ENCODE results near the gene ADCY2.

DNA sequence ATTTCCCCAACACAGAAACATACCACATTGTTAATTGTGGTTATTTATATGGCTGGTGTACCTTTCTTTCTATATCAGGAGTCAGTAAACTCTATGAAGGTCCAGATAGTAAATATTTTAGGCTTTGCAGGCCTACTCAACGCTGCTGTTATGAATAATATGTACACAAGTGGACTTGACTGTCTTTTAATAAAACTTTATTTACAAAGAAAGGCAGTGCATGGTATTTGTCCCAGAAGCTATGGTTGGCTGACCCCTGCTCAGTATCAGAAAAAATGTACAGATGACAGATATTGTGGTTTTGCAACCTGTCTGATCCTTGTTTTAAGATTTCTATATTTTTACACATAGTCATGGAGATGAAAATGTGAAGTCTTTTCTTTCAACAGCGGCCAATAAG lies 478.7 kb downstream of the ADCY2 start:
- TF ChIP-seq, protein P1, sequence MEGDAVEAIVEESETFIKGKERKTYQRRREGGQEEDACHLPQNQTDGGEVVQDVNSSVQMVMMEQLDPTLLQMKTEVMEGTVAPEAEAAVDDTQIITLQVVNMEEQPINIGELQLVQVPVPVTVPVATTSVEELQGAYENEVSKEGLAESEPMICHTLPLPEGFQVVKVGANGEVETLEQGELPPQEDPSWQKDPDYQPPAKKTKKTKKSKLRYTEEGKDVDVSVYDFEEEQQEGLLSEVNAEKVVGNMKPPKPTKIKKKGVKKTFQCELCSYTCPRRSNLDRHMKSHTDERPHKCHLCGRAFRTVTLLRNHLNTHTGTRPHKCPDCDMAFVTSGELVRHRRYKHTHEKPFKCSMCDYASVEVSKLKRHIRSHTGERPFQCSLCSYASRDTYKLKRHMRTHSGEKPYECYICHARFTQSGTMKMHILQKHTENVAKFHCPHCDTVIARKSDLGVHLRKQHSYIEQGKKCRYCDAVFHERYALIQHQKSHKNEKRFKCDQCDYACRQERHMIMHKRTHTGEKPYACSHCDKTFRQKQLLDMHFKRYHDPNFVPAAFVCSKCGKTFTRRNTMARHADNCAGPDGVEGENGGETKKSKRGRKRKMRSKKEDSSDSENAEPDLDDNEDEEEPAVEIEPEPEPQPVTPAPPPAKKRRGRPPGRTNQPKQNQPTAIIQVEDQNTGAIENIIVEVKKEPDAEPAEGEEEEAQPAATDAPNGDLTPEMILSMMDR (IDR thresholded peaks at IDR 0.05) = no peak
- no peak for TF ChIP-seq POLR2A (IDR thresholded peaks at IDR 0.05)

Measured in heart left ventricle (tissue), 13 donors.